ENCODE measurements around the gene FUT3.

DNA sequence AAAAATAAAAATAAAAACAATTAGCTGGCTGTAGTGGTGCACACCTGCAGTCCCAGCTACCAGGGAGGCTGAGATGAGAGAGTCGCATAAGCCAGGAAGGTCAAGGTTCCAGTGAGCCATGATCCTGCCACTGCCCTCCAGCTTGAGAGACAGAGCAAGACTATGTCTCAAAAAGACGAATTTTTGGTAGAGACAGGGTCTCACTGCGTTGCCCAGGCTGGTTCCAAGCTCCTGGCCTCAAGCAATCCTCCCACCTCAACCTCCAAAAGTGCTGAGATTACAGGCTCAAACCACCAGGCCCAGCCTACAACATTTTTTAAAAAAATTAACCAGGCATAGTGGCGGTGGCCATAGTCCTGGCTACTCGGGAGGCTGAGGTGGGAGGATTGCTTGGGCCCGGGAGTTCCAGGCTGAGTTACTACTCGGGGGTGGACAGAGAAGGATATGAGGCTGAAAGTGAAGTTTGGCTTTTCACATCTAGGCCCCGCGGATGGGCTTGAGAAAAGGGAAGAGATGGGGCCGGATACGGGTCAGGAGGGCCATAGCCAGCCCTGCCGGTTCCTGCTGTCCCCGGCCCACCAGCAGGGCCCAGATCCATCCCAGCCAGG lies 42.2 kb upstream of the FUT3 start:
- TF ChIP-seq POLR2AphosphoS2 (IDR thresholded peaks at IDR 0.05; ENCODE audit: low read length) (no peak; the same call in 1 of the 2 replicates), FOS (IDR thresholded peaks at IDR 0.05; ENCODE audit: extremely low read depth, insufficient read length) (no peak), RBM39 (optimal IDR thresholded peaks at IDR 0.05; ENCODE audit: low read depth, low read length) (no peak)

All from K562 (cell line).